BE2C (cell line): ENCODE data around the gene NCAN.
"Not testable (repeated sequence)": the region's sequence is repeated elsewhere in the genome, so short reads cannot be mapped to it uniquely, and the experiment has no call there.

Source experiments
- DNase-seq: peaks from one replicate; pipeline ENCODE4 v3.0.0-alpha.2; 2020
- H3K27me3 ChIP-seq: fragments of 250-450 bp; sonication (Bioruptor Pico); 2 replicates; pipeline ENCODE4 v1.5.1; 2020; ENCODE audit warnings: mild to moderate bottlenecking
- H3K36me3 ChIP-seq: fragments of 250-450 bp; sonication (Bioruptor Pico); 2 replicates; pipeline ENCODE4 v1.5.1; 2020; ENCODE audit warnings: mild to moderate bottlenecking
- H3K4me1 ChIP-seq: fragments of 250-450 bp; sonication (Bioruptor Pico); 2 replicates; pipeline ENCODE4 v1.5.1; 2020
- H3K4me3 ChIP-seq: 2 replicates; pipeline ENCODE4 v1.5.1; 2011; ENCODE audit warnings: low read depth, low read length
- H3K9me3 ChIP-seq: fragments of 250-450 bp; sonication (Bioruptor Pico); 2 replicates; pipeline ENCODE4 v1.5.1; 2020
- TF ChIP-seq, protein P1 (sequence below): IDR thresholded peaks from 2 replicates; pipeline ENCODE4 v1.5.1; 2012; ENCODE audit warnings: mild to moderate bottlenecking, low read depth, low read length

NCAN gene

DNA sequence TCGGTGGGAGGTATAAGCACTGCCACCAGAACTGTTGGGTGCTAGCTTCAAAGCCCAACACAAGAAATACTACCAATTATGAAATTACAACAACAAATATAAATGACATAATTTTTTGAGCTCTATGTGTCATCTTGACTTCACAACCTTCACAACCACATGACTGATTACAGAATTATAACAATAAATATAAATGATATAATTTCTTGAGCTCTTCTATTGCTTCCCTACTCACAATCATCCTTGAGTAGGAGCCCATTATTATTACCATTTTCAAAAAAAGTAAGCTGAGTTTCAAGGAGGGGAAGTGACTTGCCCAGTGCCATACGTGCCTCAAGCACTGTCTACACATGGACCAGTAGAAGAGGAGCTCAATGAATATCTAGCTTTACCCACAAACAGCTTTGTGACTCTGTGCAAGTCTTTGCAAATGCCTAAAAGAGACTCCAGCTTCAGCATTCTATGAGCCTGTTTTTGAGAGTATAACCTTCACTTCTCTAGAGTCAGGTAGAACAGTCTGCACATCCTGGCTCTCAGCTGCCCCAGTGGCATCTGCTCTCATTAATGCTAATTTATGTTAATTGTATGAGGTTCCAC lies 22.6 kb downstream of the NCAN start:
- Histone ChIP-seq H3K27me3 (no peaks in the 10 kb centered on the region), H3K4me3 (no peak overlapping the region), H3K36me3 (no peaks in the 10 kb centered on the region), H3K9me3 (peaks cover 3% of the 10 kb centered on the region; the same call in 1 of the 2 replicates), H3K4me1 (no peaks in the 10 kb centered on the region)
- TF ChIP-seq, protein P1, sequence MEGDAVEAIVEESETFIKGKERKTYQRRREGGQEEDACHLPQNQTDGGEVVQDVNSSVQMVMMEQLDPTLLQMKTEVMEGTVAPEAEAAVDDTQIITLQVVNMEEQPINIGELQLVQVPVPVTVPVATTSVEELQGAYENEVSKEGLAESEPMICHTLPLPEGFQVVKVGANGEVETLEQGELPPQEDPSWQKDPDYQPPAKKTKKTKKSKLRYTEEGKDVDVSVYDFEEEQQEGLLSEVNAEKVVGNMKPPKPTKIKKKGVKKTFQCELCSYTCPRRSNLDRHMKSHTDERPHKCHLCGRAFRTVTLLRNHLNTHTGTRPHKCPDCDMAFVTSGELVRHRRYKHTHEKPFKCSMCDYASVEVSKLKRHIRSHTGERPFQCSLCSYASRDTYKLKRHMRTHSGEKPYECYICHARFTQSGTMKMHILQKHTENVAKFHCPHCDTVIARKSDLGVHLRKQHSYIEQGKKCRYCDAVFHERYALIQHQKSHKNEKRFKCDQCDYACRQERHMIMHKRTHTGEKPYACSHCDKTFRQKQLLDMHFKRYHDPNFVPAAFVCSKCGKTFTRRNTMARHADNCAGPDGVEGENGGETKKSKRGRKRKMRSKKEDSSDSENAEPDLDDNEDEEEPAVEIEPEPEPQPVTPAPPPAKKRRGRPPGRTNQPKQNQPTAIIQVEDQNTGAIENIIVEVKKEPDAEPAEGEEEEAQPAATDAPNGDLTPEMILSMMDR, result no peak
- no peak for DNase-seq

DNA sequence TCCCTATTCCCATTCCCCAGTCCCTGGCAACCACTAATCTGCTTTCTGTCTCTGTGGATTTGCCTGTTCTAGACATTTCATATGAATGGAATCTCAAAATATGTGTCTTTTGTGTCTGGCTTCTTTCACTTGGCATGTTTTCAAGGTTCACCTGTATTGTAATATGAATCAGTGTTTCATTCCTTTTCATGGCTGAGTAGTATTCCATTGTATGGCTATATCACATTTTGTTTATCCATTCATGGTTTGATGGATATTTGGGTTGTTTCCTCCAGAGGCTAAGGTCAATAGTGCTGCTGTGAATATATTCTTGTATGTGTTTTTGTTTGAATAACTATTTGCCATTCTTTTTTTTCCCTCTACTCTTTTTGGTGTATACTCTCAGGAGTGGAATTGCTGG lies 24.4 kb downstream of the NCAN start:
- Histone ChIP-seq H3K4me3 (no peak overlapping the region), H3K9me3 (peaks cover 3% of the 10 kb centered on the region; the same call in 1 of the 2 replicates), H3K27me3 (no peaks in the 10 kb centered on the region), H3K4me1 (no peaks in the 10 kb centered on the region), H3K36me3 (no peaks in the 10 kb centered on the region)
- no peak for DNase-seq
- TF ChIP-seq, protein P1, result no peak

DNA sequence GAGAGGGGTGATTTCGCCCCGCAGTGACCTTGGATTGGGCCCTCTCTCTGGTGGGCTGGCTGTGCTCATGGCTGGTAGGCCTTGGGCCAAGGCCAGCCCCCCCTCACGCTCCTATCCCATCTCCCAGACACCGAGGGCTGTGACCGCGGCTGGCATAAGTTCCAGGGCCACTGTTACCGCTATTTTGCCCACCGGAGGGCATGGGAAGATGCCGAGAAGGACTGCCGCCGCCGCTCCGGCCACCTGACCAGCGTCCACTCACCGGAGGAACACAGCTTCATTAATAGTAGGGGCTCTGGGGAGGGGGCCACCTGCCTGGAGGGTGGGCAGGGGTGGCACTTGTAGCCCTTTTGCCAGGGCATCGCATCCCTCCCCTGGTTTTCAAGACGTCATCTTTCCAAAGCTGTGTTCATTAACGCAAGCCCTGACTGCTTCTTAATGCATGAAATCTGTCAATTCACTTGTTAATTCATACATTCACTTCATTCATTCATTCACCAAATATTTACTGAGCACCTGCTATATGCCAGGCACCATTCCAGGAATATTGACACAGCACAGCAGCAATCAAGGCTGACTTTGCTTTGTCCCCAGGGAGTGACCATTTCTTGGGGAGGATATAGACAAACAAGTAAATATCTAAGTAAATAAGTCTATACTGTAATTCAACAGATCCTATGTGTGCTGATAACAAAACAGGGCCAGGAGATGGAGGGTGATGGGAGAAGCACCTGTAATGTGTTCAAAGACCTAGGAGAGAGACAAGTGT lies 26.6 kb downstream of the NCAN start:
- peaks cover 3% of the 10 kb centered on the region; the same call in 1 of the 2 replicates for H3K9me3 ChIP-seq
- no peaks in the 10 kb centered on the region for H3K27me3 ChIP-seq
- H3K36me3 ChIP-seq, result no peaks in the 10 kb centered on the region
- TF ChIP-seq, protein P1, result no peak
- no peaks in the 10 kb centered on the region for H3K4me1 ChIP-seq
- no peak for DNase-seq
- H3K4me3 ChIP-seq, result no peak overlapping the region

DNA sequence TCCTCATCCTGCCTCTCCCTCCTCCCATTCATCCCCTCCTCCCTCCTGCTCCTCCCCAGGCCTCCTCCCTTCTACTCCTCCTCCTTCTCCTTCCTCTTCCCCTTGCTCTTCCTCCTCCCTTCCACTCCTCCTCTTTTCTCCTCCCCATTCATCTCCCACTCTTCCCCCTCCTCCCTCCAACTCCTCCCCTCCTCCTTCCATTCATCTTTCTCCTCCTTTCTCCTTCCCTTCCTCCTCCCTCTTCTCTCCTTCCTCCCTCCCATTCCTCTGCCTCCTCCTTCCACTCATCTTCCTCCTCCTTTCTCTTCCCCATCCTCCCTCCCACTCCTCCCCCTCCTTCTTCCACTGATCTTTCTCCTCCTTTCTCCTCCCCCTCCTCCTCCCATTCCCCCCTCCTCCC lies 27.9 kb downstream of the NCAN start:
- Histone ChIP-seq H3K36me3 (no peaks in the 10 kb centered on the region), H3K9me3 (no peaks in the 10 kb centered on the region; the same call in 1 of the 2 replicates), H3K4me1 (no peaks in the 10 kb centered on the region), H3K4me3 (no peak overlapping the region), H3K27me3 (no peaks in the 10 kb centered on the region)
- DNase-seq, result no peak
- TF ChIP-seq, protein P1, result no peak

DNA sequence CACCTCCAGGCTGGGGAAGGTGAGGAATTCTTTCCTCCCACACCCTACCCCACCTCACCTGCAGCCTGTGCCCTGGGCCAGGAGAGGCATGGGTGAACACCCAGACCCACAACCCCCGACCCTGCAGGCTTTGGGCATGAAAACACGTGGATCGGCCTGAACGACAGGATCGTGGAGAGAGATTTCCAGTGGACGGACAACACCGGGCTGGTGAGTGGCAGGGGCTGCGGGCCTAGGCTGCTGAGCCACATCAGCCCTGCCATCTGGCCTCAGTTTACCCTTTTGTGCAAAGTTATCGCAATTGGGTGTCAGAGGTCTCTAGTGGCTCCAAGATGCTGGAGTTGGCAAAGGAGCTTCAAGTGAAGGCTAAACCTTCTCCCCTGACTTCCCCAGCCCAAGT lies 28.7 kb downstream of the NCAN start:
- Histone ChIP-seq H3K4me1 (no peaks in the 10 kb centered on the region), H3K27me3 (no peaks in the 10 kb centered on the region), H3K4me3 (no peak overlapping the region), H3K9me3 (no peaks in the 10 kb centered on the region; the same call in 1 of the 2 replicates), H3K36me3 (no peaks in the 10 kb centered on the region)
- TF ChIP-seq, protein P1, result no peak
- no peak for DNase-seq

DNA sequence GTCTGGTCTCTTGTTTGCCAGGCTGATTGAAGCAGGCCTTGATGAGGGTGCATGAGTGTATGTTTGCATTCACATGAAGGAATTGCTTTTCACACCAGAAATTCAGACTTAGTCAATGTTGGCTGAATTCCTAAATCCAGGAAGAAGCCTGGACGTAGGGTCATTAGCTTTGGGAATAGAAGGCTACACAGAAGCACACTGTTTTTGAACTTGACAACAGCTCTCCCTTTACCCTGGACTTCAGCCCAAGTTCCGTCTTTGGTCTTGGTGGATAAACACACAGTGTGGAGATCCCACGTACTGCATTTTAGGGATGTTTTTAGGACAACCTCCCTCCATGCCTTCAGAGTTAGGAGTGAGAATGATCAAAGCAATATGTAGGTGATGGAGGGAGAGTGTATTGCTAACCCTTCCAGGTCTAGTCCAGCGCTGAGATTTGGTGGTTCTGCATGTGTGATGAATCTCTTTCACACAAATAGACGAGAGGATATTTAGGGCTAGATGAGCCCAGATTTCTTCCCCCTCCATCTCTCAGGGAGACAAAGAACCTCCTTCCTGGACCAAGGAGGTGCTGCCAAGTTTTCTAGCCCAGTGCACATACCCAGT lies 38.5 kb downstream of the NCAN start:
- no peak overlapping the region for H3K4me3 ChIP-seq
- no peak for DNase-seq
- H3K27me3 ChIP-seq, result peaks cover 18% of the 10 kb centered on the region
- TF ChIP-seq, protein P1, result no peak
- H3K9me3 ChIP-seq, result no peaks in the 10 kb centered on the region
- no peaks in the 10 kb centered on the region for H3K36me3 ChIP-seq
- no peaks in the 10 kb centered on the region for H3K4me1 ChIP-seq

DNA sequence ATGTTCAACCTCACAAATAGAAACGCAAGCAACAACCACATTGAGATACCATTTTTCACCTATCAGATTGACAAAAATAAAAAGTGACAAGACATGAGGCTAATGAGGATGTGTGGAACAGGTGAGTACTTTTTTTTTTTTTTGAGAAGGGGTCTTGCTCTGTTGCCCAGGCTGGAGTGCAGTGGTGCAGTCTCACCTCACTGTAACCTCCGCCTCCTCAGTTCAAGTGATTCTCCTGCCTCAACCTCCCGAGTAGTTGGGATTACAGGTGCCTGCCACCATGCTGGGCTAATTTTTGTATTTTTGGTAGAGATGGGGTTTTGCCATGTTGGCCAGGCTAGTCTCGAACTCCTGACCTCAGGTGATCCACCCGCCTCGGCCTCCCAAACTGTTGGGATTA lies 41.7 kb downstream of the NCAN start:
- not testable (repeated sequence) for H3K9me3 ChIP-seq, DNase-seq, H3K36me3 ChIP-seq, H3K4me1 ChIP-seq, H3K4me3 ChIP-seq
- peaks cover 22% of the 10 kb centered on the region for H3K27me3 ChIP-seq
